Metanephros (tissue), 2 donors: ENCODE data around the gene MBD4. TPM values are rescaled to one million over a fixed set of nuclear protein-coding genes. Genes with fewer than 3 reads are reported as not detected.
A peak's percentile ranks its signal among the peaks of the same experiment; 100 is the strongest.

Experiments used
- small RNA-seq: library from RNA; depleted of rRNA; stranded (forward); fragments of <200 nt; gene quantifications from one replicate; pipeline ENCODE3, GENCODE V24; 2014; ENCODE audit warnings: low replicate concordance
- total RNA-seq: library from RNA; depleted of rRNA; stranded (reverse); fragments of >200 nt; gene quantifications from one replicate; pipeline ENCODE4 v1.2.3, GENCODE V29; 2014

MBD4 gene
- 33.9 TPM for total RNA-seq

DNA sequence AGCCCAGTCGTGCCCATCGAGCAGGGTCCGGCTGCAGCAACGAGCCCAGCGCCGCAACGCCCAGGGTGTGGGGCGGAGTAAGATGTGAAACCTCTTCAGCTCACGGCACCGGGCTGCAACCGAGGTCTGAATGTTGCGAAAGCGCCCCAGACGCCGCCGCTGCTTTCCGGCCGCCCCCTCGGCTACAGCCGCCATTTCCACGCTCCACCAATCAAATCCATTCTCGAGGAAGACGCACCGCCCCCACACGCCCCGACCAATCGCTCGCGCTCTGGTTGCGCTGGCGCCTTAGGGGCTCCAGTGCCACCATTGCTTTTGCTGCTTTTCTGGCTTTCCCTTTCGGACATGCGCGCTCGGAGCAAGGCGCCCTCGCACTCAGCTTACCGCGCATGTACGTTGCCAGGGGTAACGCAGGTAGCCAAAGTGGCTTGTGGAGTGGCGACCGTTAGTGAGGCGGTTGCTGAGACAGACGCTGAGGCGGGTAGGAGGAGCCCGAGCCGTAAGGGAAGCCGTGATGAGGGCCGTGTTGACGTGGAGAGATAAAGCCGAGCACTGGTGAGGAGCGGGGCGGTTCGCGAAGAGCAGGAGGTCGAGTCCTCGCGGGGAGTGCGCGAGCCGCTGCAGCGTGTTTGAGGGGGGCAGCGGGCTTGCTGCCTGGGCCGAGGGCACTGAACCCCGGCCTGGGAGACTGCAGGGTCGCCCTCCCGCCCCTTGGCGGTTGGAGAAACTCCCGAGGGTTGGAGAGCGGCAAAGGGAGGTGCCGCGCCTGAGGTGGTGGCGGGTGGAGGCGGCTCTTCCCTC, at the start of gene MBD4, which contains the start of gene IFT122:
Gene MBD4 (minus strand): TSS at position 132 of the 801 bp plus-strand sequence. CDS start 115 bp downstream, at position 17.
Gene IFT122 (plus strand): TSS at position 408 of the 801 bp plus-strand sequence. CDS start 107 bp downstream, at position 515.

DNA sequence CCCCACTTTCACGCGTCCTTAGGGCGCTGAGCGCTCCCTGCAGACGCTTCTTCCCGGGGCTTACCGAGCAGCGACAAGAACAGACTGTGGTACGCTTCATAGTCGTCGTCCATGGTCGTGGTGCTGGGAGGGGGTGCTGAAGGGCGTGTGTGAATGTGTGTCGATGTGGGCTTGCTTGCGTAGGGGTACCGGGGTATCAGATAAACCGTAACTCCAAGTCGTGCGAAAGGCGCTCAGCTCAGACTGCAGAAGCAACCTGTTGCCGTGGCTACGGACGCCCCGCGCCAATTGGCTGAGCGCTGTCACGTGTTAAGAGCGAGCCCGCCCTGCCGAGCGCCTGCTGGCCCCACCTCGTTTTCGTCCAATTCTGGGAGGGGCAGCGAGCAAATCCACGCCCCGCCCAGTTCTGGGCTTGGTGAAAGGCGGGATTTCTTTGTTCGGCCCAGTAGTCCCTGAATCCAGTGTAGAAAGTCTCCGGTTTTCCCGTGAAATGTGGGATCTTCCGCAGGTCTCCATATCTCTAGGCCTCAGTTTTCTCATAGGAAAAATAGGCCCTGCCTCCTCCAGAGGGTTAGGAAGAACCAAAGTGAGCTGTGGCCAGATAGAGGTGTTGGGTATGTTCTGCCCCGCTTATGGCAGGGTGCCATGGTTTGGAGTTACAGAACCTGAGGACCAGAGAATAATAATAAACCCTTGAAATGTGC, 11.2 kb downstream of the MBD4 start, which contains the start of gene EFCAB12:
Gene EFCAB12 (minus strand): TSS at position 261 of the 704 bp plus-strand sequence. CDS start 148 bp downstream, at position 113.

Small RNA genes lying within 50 kb of the gene (small RNA-seq; reads per million reads assigned to genes)
- 13.0 reads per million, percentile 95 among the genes with 10 or more reads in this experiment for gene SNORA7B

Other genes with a start within 250 kb of the MBD4 start
- 129 TPM for gene COPG1, start 190.3 kb downstream of the MBD4 start, total RNA-seq
- gene HMCES, start 161.1 kb downstream of the MBD4 start, total RNA-seq = 26.6 TPM
- gene EFCAB12, start 11.3 kb downstream of the MBD4 start, total RNA-seq = 2.3 TPM
- 66.4 TPM for gene IFT122, start 276 bp upstream of the MBD4 start, total RNA-seq
- not detected for gene RHO, start 88.7 kb upstream of the MBD4 start, total RNA-seq
- not detected for gene H1-8, start 103.2 kb upstream of the MBD4 start, total RNA-seq
- gene PLXND1, start 166.7 kb upstream of the MBD4 start, total RNA-seq = 213 TPM